Hematopoietic multipotent progenitor cell treated with erythropoietin and hydrocortisone succinate and interleukin-3 and kit ligand, for 4 days (in vitro differentiated cells): ENCODE data around the gene NGEF.
"Not testable (repeated sequence)": the region's sequence is repeated elsewhere in the genome, so short reads cannot be mapped to it uniquely, and the experiment has no call there.

Experiments used
- DNase-seq: peaks from one replicate; pipeline ENCODE4 v3.0.0-alpha.2; 2015

Gene NGEF

DNA sequence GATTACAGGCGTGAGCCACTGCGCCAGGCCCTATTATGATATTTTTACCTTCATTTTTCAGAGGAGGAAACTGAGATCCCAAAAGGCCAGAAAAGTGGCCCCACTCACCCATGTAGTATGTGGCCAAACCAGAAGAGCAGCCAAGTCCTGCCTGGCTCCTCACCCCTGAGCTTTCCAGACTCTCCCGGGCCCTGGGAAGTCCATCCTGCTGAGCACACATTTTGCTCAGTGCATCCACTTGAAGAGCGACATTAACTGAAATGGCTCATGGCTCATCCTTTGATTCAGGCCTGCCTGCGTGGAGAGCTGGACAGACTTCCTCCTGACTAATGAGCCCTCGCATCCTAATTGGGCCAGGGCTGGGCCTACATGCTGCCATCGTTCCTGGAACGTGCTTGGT, 9.5 kb upstream of the NGEF start:
- DNase-seq = no peak

DNA sequence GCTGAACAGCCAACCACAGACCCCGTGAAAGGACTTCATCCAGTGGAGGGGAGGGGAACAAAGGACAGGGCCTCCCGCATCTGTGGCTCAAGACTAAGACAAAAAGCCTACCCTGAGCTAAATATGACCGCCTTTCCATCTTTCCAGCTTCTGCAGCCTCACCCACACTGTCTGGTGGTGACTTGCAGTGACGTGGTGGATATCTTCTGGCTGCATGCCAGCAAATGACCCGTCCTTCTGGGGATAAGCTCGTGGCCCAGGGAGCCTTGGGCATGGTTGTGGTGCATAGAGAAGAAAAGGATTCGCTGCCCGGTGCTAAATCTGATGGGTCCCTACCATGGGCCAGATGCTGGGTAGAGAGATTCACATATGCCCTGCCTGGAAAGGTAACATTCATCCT, 8.7 kb upstream of the NGEF start:
- no peak for DNase-seq

DNA sequence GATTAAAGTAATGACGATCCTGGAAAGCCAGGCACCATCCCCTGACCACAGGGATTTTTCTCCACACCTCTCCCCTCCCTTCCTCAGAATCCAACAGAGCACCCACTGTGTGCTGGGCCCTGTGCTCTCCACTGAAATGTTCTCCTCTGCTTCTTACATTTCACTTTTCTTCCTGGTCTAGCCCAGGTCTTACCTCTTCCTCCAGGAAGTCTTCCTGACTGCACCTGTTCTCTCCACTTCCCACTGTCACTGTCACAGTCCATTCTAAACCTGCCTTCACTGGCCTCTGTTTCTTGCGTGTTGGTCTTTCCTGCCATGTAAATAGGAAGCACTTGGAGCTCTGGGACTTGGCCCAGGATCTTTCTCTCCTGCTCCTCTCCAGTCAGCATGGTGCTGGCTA, 7.4 kb upstream of the NGEF start:
- no peak for DNase-seq

DNA sequence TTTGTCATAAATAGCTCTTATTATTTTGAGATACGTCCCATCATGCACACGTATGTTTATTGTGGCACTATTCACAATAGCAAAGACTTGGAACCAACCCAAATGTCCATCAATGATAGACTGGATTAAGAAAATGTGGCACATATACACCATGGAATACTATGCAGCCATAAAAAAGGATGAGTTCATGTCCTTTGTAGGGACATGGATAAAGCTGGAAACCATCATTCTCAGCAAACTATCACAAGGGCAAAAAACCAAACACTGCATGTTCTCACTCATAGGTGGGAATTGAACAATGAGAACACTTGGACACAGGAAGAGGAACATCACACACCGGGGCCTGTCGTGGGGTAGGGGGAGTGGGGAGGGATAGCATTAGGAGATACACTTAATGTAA, 6.6 kb upstream of the NGEF start:
- not testable (repeated sequence) for DNase-seq

DNA sequence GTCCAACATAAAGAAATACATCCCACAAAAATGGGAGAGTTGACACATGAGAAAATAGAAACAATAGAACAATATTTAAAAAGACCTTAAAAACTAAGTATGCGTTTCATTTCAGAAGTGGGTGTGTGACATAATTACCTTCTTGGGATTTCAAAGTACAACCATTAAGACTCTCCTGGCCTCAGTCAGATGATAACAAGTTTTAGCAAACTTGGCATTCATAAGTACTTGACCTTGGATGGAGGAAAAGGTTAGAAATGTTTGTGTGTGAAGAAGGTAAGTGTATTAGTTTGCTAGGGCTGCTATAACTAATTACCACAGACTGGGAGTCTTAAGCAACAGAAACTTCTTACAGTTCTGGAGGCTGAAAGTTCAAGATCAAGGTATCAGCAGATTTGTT, 4.9 kb upstream of the NGEF start:
- no peak for DNase-seq

DNA sequence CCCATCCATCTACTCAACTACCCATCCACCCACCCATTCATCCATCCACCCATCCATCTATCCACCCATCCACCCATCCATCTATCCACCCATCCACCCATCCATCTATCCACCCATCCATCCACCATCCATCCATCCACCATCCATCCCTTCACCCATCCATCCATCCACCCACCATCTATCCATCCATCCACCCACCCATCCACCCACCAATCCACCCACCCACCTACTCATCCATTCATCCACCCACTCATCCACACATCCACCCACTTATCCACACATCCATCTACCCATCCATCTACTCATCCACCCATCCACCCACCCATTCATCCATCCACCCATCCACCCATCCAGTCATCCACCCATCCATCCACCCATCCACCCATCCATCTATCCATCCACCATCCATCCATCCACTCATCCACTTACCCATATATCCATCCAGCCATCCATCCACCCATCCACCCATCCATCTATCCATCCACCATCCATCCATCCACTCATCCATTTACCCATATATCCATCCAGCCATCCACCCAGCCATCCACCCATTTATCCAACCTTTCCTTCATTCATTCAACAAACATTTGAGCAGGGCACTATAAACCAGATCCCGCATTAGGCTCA, 2.1 kb upstream of the NGEF start:
- no peak for DNase-seq

DNA sequence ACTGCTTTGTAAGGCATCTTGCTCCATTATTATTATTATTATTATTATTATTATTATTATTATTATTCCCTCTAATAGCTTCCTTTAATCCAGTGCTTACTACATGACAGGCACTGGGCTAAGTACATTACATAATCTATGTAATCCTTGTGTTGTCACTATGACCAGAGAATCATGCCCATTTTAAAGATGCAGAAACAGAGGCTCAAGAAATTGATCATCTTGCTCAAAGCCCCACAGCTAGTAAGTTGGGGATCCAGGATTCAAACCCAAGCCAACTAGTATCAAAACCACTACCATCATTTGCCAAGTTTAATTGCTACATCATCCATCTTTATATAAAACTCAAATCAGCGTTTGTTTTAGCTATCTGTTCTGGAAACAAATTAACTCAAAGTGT, 594 bp upstream of the NGEF start:
- no peak for DNase-seq

DNA sequence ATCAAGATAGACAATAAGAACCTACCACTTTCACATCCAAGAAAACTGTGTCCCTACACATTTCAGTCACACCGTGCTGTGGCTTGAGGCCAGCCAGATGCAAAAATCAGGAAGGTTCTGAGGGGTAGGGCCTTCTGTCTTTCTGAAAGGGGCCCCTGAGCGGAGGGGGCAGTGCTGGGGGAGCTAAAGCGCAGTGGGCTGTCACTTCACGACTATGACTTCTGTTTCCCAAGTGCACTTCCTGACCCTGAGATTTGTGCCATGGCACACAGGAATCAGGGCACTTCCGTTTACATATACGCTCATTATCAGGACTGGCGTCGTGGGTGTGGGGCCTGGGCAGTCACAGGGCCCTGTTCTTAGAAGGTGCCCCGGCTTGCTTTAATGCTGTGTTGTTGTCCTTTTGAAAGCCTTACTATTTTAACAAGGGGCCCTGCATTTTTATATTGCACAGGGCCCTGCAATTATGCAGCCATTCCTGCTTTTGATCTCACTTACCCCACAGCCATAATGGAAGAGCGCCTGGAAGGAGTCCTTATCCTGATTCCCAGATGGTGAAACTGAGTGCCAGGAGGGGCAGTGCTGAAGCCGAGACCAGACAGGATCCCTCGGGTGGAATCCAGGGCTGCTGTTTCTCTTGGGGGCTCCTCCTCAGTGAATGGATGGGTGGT, 620 bp downstream of the NGEF start:
- peak; percentile 41 for DNase-seq

DNA sequence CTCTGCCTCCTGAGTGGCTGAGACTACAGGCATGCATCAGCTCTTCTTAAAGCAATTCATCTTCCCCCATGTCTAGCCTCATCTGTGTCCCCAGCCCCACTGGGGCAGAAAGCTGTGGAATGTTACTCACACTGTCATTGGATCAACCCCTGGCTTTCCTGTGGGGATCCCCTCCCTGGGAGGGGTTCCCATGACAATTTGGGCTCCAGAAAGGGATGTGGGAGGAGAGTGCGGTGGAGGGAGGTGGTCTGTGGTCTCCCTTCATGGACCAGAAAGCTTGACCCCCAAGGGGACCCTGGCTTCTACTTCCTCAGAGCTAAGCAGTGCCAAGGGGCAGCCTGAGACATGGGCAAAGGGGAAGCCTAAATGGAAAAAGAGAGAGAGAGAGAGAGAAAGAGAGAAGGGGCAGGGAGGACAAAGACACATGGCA, 1.3 kb downstream of the NGEF start:
- DNase-seq = no peak

DNA sequence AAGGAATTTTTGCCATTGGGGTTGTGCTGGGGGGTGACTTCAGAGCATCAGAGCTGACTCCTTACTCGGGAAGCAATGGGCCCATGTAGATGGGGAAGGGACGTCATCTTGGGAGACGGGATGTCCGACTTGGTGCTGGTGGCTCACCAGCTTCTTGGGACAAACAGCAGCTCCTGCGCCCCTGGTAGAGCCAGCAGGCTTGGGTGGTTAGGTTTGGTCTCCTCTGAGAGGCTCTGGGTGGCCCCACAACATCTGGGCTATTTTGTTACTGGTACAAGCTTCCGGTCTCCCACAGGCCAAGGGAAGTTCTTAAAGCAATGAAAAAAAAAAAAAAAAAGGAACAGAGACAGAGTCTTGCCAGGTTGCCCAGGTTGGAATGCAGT, 1.8 kb downstream of the NGEF start:
- no peak for DNase-seq

DNA sequence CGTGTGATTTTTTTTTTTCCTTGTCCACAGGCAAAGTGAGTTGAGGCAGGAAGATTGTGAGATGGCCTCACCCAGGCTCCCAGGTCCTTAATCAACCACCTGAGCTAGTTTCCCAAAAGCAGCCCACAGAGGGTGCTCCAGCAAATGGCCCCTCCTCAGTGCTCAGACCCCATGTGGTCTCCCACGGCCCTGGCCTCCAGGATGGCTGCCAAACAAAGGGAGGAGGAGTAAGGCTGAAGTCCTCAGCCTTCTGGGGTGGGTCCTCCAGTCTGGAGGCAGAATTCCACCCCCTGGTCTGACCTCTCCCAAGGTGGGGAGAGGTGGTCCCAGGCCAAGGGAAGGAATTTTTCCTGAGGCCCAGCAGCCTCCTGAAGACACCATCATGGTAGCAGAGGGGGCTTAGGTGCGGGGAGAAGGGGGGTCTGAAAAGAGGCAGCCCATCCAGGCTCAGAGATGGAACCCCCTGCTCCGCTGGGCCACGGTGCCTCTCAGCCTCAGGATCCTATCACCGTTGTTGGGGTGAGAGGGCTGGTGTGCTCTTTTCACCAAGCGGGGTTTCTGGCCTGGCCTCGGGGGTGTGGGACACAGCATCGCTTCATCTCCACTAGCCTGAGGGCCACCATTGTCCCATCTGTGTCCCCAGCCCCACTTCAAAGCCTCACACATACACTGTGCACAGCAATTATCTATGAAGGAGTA, 2.3 kb downstream of the NGEF start:
- no peak for DNase-seq

DNA sequence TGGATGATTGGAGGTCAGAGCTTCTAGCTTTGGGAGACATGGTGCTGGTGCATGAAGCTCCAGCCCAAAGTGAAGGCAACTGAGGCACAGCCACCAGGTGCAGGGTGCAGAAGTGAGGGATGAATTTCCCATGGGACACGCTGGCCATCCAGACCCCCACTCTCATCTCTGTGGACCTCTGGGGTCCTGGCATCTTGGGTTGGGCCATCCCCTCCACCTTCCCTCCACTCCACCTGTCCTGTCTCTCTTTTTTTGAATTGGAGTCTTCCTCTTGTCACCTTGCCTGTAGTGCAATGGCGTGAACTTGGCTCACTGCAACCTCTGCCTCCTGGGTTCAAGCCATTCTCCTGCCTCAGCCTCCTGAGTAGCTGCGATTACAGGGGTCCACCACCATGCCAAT, 3.4 kb downstream of the NGEF start:
- DNase-seq = no peak

DNA sequence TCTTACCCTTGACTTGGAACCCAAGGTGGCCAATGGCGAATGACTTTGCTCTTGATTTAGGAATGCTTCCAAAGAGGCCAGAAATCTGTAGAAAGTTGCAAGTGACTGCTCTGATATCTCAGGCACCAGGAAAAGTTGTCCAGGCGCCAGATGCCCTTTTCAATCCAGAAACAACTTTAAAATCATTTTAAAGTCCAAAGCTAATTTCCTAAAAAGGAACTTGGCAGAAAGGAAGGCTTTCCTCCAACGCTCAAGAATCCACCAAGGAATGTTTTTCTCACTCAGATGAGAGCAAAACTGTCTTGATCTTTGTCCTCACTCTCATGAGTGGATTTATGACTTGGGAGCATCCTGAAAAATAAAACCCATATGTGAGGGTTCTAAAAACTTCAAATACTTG, 5.3 kb downstream of the NGEF start:
- DNase-seq = no peak

DNA sequence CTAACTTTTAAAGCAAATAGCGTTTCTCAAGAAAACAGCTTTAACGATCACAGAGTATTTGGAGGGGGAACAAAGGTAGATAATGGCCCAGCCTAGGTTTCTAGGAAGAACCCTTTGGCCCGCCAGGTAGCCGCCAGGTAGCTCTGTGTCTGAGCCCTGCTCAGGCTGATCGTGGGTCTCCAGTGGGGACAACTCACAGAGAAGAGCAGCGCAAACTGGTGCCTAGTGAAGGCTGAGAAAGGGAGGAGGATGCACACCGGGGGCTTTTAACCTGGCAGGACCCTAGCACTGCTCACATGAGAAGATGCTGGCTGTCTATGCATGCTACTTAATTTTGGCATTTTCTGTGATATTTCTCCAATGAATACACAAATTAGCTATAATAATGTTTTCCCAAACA, 5.8 kb downstream of the NGEF start:
- DNase-seq = no peak

DNA sequence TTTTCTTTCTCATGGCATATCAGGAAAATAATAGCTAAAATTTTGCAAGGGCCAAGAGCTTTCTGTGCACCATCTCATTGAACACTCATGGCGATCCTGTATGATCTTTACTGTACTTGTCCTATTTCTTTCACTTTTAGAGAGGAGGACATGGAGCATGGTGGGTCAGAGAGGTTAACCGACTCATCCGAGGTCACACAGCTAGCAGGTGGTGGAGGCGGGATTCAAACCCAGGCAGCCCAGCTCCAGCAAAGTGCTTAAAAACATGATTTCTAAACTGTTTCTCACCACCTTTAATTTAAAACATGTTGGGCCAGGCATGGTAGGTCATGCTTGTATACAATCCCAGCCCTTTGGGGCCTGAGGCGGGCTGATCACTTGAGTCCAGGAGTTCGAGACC, 6.4 kb downstream of the NGEF start:
- no peak for DNase-seq

DNA sequence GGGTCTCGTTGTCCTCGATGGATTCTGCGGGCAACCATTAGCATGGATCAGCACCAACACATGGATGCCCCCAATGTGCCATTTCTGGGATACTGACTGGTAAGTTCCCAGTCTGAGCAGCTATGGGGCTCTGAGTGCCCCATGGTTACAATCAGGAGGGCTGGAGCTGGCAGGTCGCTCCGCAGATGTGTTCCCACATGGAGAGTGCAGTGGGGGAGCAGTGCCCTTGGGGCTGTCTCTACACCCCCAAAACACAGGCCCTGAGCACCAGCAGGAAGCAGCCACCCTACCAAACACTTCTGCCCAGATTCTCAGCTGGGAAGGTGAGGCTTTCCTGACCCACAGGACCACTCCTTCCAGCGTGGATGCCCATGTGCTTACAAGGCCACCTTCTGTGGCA, 8.0 kb downstream of the NGEF start:
- no peak for DNase-seq

DNA sequence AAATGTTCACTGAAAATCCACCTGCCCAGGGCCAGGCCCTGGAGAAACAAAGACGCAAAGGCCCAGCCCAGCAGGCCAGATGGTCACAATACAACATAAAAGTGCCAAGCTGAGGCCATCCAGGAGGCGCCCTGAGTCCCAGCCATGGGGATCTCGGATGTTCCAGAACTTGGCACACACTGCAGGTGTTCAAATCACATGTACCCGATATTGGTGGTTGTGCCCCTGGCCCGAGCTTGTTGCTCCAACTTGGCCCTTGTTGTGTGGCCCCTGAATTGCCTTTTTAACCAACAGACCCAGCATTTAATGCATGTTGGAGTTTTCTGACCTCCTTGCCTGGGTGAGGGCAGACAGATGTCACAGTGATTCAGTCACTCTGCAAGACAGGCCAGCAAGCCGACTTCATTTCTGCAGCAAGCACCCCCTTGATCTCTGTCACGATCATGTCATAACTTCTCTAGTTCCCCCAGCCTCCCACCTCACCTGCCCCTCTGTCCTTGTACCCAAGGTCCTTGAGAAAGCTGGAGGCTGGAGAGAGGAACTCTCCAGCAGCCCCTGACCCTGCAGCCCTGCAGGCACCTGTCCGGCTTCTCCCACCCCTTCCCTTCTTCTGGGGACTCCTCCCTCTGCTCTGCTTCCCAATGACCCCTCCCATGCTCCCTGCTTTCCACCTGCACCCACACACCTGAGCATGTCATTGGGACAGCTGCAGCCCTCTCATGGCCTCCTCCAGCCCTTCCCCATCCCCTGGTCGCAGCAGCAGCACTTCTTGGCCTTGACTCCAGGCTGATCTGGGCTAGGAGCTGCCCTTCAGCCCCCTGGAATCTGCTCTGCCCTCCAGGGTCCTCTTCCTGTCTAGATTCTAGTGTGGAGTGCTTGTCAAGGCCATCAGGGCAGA, 9.1 kb downstream of the NGEF start:
- DNase-seq = no peak

DNA sequence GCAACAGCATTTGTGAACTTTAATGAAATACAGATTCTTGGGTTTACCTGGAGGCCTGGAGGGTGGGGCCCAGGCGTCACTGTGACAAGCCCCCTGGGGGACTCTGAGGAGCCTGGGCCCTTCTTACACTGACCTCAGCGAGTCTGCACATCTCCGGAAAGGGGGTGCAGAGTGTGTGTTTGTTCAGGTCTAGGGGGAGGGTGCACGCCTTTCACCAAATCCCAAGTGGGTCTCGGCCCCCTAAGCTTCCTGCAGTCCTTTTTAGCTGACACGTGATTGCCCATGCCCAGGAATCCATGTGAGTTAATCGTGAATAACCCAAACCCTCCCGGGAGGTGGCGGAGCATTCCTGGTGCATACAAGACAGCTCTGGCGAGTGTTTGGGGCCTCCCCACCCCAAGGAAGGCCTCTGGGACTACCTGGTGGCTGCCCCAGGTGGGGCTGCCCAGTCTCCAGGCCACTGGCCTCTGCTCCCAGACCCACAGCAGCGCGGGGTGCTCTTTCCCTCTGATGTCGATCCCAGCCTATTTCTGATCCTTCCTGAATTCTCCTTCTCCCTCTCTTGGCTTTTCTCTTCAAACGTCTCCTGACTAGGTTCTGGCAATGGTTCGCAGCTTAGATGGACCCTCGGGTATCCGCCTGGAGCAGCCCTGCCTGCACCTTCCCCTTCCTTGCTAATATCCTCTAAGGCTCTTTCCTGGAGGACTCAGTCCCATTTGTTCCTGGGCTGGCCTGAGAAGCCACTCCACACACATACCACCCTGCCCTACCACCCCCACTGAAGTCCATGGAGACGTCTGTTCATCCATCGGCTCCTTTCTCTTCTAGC, 10.0 kb downstream of the NGEF start:
- no peak for DNase-seq

DNA sequence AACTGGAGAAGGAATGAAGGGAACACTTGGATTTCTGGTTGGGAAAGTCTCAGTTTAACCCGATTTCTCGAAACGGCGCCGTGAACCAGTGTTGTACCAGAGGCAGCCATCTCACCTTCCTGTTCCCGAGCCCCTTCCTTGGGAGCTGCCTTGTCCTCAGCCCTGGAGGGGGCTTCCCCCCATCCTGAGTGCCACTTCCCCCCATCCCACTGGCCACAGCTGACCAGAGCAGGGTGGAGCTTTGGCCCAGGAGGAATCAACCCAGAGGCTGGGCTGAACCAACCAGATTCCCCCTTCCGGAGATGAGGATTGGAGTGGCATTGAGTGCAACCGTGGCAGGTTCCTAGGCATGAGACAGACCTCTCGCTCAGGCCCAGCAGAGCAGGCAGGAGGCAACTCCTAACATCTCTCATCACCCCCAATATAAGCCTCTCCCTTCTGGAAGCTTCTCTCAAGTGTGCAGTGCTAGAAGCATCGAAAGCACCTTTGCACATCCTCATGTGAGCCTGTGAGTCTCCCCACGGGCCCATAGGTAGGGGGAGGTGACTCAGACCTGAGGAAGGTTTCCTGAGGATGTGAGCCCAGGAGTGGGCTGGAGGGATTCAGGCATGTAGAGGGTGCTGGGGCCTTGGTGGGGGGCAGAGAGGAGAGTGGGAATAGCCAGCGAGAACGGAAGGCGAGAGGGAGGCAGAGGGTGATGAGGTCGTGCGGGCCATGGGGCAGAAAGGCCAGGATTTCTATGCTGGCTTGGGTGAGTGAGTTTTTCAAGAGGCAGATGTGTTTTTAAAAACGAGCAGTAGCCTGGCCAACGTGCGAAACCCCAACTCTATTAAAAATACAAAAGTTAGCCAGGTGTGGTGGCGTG, 11.9 kb downstream of the NGEF start:
- no peak for DNase-seq

DNA sequence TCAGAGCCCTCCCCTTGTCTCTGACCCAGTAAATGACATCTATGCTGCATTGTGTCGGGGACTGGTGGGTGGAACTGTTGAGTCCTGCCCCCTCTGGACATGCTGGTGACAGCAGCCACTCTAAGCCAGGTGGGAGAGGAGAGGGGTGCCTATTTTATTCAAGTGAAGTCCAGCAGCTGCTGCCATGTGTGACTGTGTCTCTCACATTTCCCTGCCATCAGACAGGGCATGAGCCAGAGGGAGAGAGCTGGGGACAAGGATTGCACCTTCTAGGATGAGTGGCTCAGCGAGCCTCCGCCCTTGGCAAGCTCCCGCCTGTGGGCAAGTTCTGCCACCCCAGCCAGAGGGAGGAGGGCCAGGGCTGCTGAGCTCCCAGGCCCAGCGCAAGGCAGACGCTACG, 13.7 kb downstream of the NGEF start:
- no peak for DNase-seq

DNA sequence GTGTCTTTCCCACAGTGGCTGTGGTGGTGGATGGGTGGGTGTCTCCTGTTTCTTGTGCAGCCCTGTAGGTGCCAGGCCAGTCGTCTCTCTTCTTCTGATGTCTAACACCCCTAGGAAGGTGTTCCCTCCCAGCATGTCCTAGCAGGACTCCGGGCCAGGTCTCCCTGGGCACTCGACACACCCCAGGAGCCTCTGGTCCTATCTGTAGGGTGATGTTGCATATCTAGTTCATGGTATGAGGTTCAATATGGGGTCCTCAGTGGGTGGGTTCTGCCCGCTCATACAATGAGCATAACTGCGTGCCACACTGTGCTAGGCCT, 14.4 kb downstream of the NGEF start:
- no peak for DNase-seq
